ENCODE results near the gene NR6A1.

DNA sequence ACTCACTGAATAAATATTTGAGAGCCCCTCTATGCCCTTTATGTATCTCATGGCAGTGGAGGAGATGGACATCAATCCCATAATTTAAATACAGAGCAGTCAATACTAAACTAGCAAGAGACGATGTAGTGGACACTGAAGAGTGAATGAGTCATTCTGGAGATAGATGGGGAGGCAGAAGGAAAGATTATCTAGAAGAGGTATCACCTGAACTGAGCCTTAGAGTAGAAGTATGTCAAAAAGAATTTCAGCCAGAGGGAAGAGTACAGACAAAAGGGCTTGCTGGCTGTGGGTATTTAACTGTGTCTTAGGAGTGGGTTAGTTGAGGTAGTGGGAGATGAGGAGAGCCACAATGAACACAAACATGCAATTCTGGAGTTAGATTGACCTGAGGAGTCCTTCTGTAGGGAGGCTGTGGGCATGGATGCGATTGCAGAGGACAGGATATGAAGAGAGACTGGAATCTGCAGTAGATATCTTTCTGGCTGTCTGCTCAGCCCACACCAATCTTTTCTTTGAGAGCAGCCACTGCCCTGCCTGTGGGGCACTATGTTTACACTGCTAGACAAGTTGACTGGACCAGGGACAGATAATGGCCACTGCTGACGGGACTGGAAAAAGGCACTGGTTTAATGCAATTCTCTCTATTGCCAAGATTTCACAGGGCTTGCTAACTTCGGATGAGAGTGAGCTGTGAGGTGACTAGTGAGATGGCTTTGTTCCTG, 200.0 kb downstream of the NR6A1 start:
- TF ChIP-seq, protein P1, sequence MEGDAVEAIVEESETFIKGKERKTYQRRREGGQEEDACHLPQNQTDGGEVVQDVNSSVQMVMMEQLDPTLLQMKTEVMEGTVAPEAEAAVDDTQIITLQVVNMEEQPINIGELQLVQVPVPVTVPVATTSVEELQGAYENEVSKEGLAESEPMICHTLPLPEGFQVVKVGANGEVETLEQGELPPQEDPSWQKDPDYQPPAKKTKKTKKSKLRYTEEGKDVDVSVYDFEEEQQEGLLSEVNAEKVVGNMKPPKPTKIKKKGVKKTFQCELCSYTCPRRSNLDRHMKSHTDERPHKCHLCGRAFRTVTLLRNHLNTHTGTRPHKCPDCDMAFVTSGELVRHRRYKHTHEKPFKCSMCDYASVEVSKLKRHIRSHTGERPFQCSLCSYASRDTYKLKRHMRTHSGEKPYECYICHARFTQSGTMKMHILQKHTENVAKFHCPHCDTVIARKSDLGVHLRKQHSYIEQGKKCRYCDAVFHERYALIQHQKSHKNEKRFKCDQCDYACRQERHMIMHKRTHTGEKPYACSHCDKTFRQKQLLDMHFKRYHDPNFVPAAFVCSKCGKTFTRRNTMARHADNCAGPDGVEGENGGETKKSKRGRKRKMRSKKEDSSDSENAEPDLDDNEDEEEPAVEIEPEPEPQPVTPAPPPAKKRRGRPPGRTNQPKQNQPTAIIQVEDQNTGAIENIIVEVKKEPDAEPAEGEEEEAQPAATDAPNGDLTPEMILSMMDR (IDR thresholded peaks at IDR 0.05), result no peak
- TF ChIP-seq EP300 (IDR thresholded peaks at IDR 0.05), result no peak

Measured in A549 (cell line).